Stimulated activated CD4-positive, alpha-beta T cell treated with anti-CD3 and anti-CD28 coated beads, Interleukin-1b, Interleukin-23, amount 100 ng/mL, for 4 hours (primary cell): ENCODE data around the gene SAMHD1.
"Not testable (repeated sequence)": the region's sequence is repeated elsewhere in the genome, so short reads cannot be mapped to it uniquely, and the experiment has no call there.

Source experiments
- DNase-seq, 2 donors: peaks; one replicate each; pipeline ENCODE4 v3.0.0-alpha.2; 2020; ENCODE audit warnings: low read depth in 2 of 2

Gene SAMHD1

GRCh38 chr20:36916199-36916598 lies 35.3 kb downstream of the SAMHD1 start:
- DNase-seq: no peak

- no peak for DNase-seq
These were observed 42.9 kb downstream of the SAMHD1 start for GRCh38 chr20:36908603-36909002.

DNA sequence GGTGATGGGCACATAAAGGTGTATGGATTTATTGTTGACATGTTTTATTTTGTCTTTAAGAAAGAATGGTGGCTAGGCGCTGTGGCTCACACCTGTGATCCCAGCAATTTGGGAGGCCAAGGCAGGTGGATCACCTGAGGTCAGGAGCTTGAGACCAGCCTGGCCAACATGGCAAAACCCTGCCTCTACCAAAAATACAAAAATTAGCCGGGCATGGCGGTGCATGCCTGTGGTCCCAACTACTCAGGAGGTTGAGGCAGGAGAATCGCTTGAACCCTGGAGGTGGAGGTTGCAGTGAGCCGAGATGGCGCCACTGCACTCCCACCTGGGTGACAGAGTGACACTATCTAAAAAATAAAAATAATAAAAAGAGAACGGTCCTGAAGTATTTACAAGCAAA lies 45.4 kb downstream of the SAMHD1 start:
- not testable (repeated sequence) for DNase-seq

DNA sequence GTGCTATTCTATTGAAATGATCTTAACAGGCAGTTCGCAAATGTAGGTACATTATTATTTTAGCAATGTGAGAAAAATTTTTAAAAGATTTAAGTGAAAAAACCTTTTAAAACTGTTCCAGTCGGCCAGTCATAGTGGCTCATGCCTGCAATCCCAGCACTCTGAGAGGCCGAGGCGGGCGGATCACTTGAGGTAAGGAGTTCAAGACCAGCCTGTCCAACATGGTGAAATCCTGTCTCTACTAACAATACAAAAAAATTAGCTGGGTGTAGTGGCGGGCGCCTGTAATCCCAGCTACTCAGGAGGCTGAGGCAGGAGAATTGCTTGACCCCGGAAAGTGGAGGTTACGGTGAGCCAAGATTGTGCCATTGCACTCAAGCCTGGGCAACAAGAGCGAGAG lies 45.9 kb downstream of the SAMHD1 start:
- not testable (repeated sequence) for DNase-seq

- no peak for DNase-seq
These were observed 46.8 kb downstream of the SAMHD1 start for GRCh38 chr20:36904690-36905089.

- DNase-seq: no peak
These were observed 56.5 kb downstream of the SAMHD1 start for GRCh38 chr20:36895036-36895435.

DNA sequence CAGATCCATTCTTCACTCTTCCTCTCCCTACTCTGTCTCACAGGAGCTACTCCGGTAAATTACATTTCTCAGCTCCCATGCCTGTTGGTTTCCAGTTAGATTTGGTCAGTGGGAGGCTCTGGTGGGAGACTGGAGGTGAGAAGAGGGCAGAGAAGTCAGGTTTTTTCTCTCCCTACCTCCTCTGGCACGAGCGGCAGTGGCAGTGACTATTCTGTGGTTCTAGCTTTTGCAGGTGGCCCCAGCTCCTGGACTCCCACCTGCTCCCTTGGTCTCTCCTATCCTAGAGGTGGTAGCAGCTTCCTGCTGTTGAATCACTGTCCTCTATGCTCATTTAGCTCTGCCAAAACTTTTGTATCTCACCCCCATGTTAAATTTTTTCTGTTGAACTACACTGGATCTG lies 57.7 kb downstream of the SAMHD1 start:
- no peak for DNase-seq

DNA sequence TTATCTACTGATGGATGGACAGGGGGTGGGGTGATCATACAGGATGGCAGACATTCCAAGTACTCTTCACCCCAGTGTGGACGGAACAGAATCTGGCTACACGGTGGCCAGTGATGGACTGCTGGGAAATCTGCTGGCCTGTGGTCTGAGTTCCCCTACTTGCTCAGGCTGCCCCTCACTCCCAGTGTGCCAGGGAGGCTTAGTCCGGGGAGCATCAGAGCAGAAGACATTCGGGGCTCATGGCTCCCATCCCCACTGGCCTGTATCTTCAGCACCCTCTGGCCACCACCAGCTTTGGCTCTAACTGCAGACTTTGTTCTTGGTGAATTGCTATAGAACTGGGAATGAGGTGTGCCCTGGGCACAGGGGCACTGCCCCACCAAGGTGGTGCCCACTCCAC lies 60.3 kb downstream of the SAMHD1 start:
- no peak for DNase-seq

DNA sequence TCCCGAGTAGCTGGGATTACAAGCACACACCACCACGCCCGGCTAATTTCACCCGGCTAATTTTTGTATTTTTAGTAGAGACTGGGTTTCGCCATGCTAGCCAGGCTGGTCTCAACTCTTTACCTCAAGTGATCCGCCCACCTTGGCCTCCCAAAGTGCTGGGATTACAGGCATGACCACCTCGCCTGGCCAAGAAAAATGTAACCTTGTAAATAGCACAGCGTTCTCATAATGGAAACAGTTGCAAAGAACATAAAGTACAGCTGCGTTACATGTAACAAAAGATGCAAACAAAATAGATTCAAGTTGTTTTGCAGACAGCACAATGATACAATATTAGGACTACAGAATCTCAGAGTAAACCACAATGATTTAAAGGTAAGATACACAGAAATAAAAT lies 60.9 kb downstream of the SAMHD1 start:
- no peak for DNase-seq

DNA sequence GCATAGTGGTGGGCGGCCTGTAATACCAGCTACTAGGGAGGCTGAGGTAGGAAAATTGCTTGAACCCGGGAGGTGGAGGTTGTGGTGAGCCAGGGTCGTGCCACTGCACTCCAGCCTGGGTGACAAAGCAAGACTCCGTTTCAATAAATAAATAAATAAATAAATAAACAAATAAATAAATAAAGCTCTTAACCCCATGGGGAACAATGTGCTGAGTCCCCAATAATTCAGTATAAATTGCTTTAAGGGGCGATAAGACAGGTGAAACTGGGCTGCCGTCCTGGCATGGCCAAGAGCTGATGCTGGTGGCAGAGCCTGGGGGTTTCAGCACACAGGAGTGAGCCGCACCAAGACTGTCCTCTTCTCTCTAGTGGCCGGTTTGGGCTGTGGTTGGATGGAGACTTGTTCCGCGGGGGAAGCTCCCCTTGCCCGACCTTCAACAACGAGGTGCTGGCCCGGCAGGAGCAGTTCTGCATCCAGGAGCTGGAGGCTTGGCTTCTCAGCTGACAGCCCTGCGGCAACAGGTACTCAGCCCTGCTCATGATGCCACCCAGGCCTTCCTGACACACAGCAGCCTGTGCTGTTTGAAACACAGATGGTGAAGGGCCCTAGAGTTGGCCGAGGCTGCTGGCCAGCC lies 62.5 kb downstream of the SAMHD1 start:
- no peak for DNase-seq

GRCh38 chr20:36887752-36888090 lies 63.8 kb downstream of the SAMHD1 start:
- DNase-seq: no peak

DNA sequence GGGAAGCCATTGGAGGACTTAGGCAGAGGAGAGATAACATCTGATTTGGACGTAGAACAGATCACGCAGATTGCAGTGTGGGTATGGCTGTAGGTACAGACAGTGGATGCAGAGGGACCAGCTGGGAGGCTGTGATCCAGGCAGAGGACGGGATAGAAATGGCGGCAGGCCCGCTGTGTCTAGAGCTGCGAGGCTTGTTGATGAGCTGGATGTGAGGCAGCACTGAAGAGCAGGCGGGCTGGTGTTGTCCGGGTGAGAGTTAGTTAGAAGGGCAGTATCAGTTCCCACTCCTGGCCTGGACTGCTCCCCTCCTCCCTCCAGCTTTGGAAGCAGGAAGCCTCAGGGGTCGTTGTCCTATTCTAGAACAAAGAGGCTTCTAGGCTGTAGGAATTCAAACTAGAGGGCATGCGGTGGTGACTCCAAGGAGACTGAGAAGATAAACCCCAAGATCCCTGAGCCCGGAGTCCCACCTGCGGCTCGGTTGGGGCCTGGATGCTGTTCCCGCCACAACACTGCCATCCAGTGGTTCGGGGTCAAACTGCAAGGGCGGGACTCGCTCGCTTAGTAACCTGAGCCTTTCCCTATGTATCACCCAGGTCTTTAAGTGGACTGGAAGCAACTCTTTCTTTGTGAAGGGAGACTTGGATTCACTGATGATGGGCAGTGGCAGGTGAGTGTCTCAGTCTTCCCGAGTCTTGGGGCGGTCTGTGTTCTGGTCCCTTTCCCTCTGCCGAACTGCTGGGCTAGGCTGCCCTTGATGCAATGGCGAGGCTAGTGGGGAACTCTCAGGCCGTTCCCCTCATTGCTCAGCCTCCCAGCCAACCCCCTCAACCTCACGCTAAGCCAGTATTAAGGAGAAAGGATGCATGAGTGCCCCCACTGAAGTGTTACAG lies 64.4 kb downstream of the SAMHD1 start:
- peak; percentile 73 to 77 for DNase-seq

- DNase-seq: no peak
These were observed 66.2 kb downstream of the SAMHD1 start for GRCh38 chr20:36885356-36885755.

DNA sequence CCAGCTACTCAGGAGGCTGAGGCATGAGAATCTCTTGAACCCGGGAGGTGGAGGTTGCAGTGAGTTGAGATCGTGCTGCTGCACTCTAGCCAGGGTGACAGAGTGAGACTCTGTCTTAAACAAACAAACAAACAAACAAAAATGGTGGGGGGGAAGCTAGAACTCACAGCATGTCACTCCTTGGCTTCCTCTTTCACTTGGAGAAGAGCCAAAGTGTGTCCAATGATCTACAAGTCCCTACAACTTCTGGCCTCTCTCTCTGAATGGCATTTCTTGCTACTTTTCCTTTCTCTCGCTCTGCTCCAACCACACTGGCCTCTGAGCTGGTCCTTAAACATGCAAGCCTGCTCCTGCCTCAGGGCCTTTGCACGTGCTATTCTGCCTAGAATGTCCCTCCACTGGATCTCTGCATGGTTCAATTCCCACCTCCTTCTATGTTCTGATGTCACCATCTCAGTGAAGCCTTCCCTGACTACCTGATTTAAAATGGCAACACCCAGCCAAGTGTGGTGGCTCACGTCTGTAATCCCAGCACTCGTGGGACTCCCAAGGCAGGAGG lies 67.5 kb downstream of the SAMHD1 start:
- no peak for DNase-seq

- no peak for DNase-seq
These were observed 69.6 kb downstream of the SAMHD1 start for GRCh38 chr20:36881888-36882287.

DNA sequence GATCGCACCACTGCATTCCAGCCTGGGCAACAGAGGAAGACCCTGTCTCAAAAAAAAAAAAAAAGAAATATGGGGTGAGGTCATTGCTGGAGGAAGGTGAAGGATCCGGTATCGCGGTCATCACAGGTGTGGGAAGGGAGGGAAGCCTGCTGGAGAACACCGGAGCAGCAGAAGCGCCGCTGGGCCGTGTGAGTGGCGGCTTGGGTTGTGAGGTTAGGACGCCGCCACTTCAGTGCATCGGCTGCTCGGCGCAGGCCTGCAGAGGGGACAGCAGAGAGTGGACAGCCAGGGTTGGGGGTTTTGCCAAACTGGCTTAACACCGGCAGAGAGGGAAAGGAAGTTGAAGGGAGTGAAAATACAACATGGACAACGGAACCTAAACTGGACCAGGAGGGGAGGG lies 70.2 kb downstream of the SAMHD1 start:
- no peak for DNase-seq

DNA sequence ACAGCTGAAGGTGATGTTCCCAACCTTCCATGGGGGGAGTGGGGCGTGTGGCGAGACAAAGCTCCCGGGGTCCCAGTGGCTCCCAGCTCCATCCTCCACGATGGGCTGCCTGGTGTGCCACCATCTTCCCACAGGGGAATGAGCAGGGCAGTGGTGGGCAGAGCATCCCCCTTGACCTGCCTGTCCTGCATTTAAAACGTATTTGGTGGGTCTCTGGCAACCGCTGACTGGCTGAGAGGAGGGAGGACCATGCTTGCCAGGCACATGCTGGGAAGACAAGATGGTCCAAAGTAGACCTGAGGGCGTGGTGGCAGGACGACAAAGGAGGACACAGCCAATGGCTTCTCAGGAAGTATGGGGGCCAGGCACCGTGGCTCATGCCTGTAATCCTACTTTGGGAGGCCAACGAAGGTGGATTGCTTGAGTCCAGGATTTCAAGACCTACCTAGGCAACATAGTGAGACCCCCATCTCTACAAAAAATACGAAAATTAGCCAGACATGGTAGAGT lies 70.7 kb downstream of the SAMHD1 start:
- DNase-seq: no peak

GRCh38 chr20:36878941-36879340 lies 72.6 kb downstream of the SAMHD1 start:
- DNase-seq: no peak

GRCh38 chr20:36876473-36876833 lies 75.1 kb downstream of the SAMHD1 start:
- no peak for DNase-seq

- no peak for DNase-seq
These were observed 75.6 kb downstream of the SAMHD1 start, which contains the start of gene TLDC2 for GRCh38 chr20:36875702-36876472. Gene TLDC2, plus strand, starts transcription at chr20:36876138. Its CDS starts 37 bp downstream, at chr20:36876175.

DNA sequence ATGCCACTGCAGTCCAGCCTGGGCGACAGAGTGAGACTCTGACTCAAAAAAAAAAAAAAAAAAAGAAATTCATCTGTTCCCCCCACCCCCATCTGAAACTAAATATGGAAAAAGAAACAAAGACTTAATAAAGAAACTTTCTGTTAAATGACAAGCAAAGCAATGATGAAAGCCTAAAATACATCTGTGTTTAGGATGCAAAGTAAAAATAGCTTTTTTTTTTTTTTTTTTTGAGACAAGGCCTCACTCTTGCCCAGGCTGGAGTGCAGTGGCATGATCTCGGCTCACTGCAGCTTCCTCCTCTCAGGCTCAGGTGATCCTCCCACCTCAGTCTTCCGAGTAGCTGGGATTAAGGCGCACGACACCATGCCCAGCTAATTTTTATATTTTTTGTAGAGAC lies 76.4 kb downstream of the SAMHD1 start:
- not testable (repeated sequence) for DNase-seq
